ENCODE results near the gene EIF5A. TPM values are rescaled to one million over a fixed set of nuclear protein-coding genes. Genes with fewer than 3 reads are reported as not detected.

Gene EIF5A
- total RNA-seq, 2 donors from 2014 or later: 367 to 917 TPM

GRCh38 chr17:7324438-7324779 is 17.0 kb downstream of the EIF5A start:
- no peaks in the 10 kb centered on the region for H3K9me3 ChIP-seq
- H3K4me1 ChIP-seq: peaks cover 10% of the 10 kb centered on the region
- no peak overlapping the region for H3K9ac ChIP-seq (ENCODE audit: low read depth in 2 of 2, low read length in 2 of 2)
- intact Hi-C loops (cut with DNase I): no loop called here
- DNase-seq: no peak
- no peak for TF ChIP-seq CTCF (IDR thresholded peaks at IDR 0.05)
- H3K4me3 ChIP-seq: no peak overlapping the region
- H3K27me3 ChIP-seq: no peaks in the 10 kb centered on the region
- no peak overlapping the region for H3K27ac ChIP-seq
- peaks cover 18% of the 10 kb centered on the region for H3K36me3 ChIP-seq

GRCh38 chr17:7325031-7325528 is 17.7 kb downstream of the EIF5A start:
- no peaks in the 10 kb centered on the region for H3K9me3 ChIP-seq
- no peaks in the 10 kb centered on the region for H3K27me3 ChIP-seq
- no peak for DNase-seq
- no peak for TF ChIP-seq CTCF (IDR thresholded peaks at IDR 0.05)
- peaks cover 18% of the 10 kb centered on the region for H3K36me3 ChIP-seq
- no peak overlapping the region for H3K4me3 ChIP-seq
- H3K4me1 ChIP-seq: peaks cover 10% of the 10 kb centered on the region
- no peak overlapping the region for H3K27ac ChIP-seq
- intact Hi-C loops (cut with DNase I): no loop called here
- no peak overlapping the region for H3K9ac ChIP-seq (ENCODE audit: low read depth in 2 of 2, low read length in 2 of 2)

GRCh38 chr17:7326186-7326585 is 18.8 kb downstream of the EIF5A start:
- Histone ChIP-seq H3K4me3 (no peak overlapping the region), H3K27me3 (no peaks in the 10 kb centered on the region), H3K9ac (ENCODE audit: low read depth in 2 of 2, low read length in 2 of 2) (no peak overlapping the region), H3K4me1 (peaks cover 10% of the 10 kb centered on the region), H3K9me3 (no peaks in the 10 kb centered on the region), H3K36me3 (peaks cover 18% of the 10 kb centered on the region), H3K27ac (no peak overlapping the region)
- TF ChIP-seq CTCF (IDR thresholded peaks at IDR 0.05): no peak
- DNase-seq: no peak
- intact Hi-C loops (cut with DNase I): no loop called here

GRCh38 chr17:7327056-7327455 is 19.6 kb downstream of the EIF5A start:
- no peaks in the 10 kb centered on the region for H3K9me3 ChIP-seq
- TF ChIP-seq CTCF (IDR thresholded peaks at IDR 0.05): no peak
- H3K9ac ChIP-seq (ENCODE audit: low read depth in 2 of 2, low read length in 2 of 2): no peak overlapping the region
- H3K27me3 ChIP-seq: no peaks in the 10 kb centered on the region
- intact Hi-C loops (cut with DNase I): no loop called here
- H3K4me1 ChIP-seq: peaks cover 10% of the 10 kb centered on the region
- no peak overlapping the region for H3K27ac ChIP-seq
- DNase-seq: no peak
- H3K36me3 ChIP-seq: peaks cover 13% of the 10 kb centered on the region
- H3K4me3 ChIP-seq: no peak overlapping the region

GRCh38 chr17:7327501-7327900 is 20.1 kb downstream of the EIF5A start:
- Histone ChIP-seq H3K36me3 (peaks cover 8% of the 10 kb centered on the region), H3K9ac (ENCODE audit: low read depth in 2 of 2, low read length in 2 of 2) (no peak overlapping the region), H3K4me3 (no peak overlapping the region), H3K27ac (no peak overlapping the region), H3K9me3 (no peaks in the 10 kb centered on the region), H3K27me3 (no peaks in the 10 kb centered on the region), H3K4me1 (peaks cover 10% of the 10 kb centered on the region)
- intact Hi-C loops (cut with DNase I): no loop called here
- no peak for DNase-seq
- TF ChIP-seq CTCF (IDR thresholded peaks at IDR 0.05): no peak

- Histone ChIP-seq H3K36me3 (peaks cover 3% of the 10 kb centered on the region), H3K9ac (ENCODE audit: low read depth in 2 of 2, low read length in 2 of 2) (peak overlapping the region in 1 of 2 donors; percentile 96), H3K27me3 (no peaks in the 10 kb centered on the region), H3K27ac (no peak overlapping the region), H3K9me3 (no peaks in the 10 kb centered on the region), H3K4me1 (peaks cover 10% of the 10 kb centered on the region), H3K4me3 (peak overlapping the region; percentile 94)
- no peak for DNase-seq
- intact Hi-C loops (cut with DNase I): no loop called here
- no peak for TF ChIP-seq CTCF (IDR thresholded peaks at IDR 0.05)
Observed at GRCh38 chr17:7328009-7328408, 20.6 kb downstream of the EIF5A start.

Data from colonic mucosa (tissue), 4 donors.